H1 (cell line): ENCODE results near the gene PDK4. TPM values are rescaled to one million over a fixed set of nuclear protein-coding genes. Genes with fewer than 3 reads are reported as not detected.

Experiments used
- GABPA ChIP-seq: IDR thresholded peaks from 2 replicates; pipeline ENCODE4 v1.6.1; 2011; ENCODE audit warnings: mild to moderate bottlenecking, low read length, moderate library complexity, borderline replicate concordance; ENCODE audit not compliant: insufficient read depth
- GTF2F1 ChIP-seq: IDR thresholded peaks from 2 replicates; pipeline ENCODE4 v1.6.1; 2012; ENCODE audit warnings: low read depth, low read length, improper control_type of control experiment, borderline replicate concordance
- HDAC6 ChIP-seq: IDR thresholded peaks from one replicate; pipeline ENCODE4 v1.7.1; 2012; ENCODE audit warnings: low read depth, mild to moderate bottlenecking, inconsistent platforms, low read length, moderate library complexity
- POLR2AphosphoS5 ChIP-seq: IDR thresholded peaks from 2 replicates; pipeline ENCODE4 v1.6.1; 2011; ENCODE audit warnings: low read depth, low read length
- POU5F1 ChIP-seq: IDR thresholded peaks from 2 replicates; pipeline ENCODE4 v1.6.1; 2011; ENCODE audit warnings: low read depth, mild to moderate bottlenecking, low read length, moderate library complexity
- polyA plus RNA-seq, 7 experiments: library from polyadenylated mRNA; depleted of rRNA in 3 of 7; stranded (reverse) in 5 of 7; unstranded in 2 of 7; fragments of >200 nt in 5 of 7; fragments of 200-250 nt in 2 of 7; gene quantifications; 1 replicate in 5 of 7; 2 replicates in 1 of 7; 4 replicates in 1 of 7; pipeline versions ENCODE4 v1.2.1 to v1.2.3, GENCODE V29; 2011 to 2013; ENCODE audit warnings: missing spikeins in 2 of 7, mixed read lengths in 2 of 7
- total RNA-seq: library from RNA; stranded (reverse); fragmentation: NEBNext Ultra II Directional; extraction: Animal tissue kit (Norgen Biotek cat#: 25700); gene quantifications from 2 replicates; pipeline ENCODE4 v1.2.1, GENCODE V29; 2021
- TF ChIP-seq, protein P1 (sequence below): IDR thresholded peaks from 2 replicates; pipeline ENCODE4 v1.6.1; 2012; ENCODE audit warnings: inconsistent platforms

PDK4 gene
- total and polyA plus RNA-seq, 2 of the 8 experiments (the other 6 are each of a cell fraction or from before 2014, with no cell fraction given), result 0.26 TPM; not detected in 1

DNA sequence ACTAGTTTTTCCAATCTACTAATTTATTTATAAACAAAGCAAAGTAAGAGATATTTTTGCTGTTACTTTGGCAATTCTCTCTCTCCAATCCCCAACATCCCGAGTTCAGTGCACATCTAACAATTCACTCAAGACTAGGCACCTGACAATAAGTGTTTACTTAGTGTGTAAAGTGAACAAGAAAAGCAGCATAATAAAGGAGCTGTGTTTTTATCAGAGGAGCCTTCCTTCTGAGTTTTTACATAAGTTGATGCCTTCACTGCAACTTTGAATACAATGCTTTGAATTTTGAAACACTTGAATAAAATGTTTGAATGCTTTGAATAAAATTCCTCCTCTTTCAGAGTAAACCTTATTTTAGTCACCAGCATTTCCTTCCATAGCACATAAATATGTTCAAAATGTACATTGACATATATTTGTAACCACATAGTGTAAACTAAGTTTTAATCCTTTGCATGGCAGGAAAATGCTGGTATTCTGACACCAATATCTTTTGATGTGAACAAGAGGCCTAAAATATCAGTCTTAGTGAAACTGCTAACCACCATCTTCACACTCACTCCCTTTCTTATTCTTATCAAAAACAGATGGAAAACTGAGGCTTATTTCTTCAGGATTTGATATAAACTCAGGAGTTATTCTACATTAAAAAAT is 11.4 kb downstream of the PDK4 start (continued):
- TF ChIP-seq, protein P1, sequence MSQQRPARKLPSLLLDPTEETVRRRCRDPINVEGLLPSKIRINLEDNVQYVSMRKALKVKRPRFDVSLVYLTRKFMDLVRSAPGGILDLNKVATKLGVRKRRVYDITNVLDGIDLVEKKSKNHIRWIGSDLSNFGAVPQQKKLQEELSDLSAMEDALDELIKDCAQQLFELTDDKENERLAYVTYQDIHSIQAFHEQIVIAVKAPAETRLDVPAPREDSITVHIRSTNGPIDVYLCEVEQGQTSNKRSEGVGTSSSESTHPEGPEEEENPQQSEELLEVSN, result no peak
- TF ChIP-seq POLR2AphosphoS5 (no peak), GTF2F1 (no peak), GABPA (no peak), POU5F1 (no peak), HDAC6 (no peak)
